ENCODE results near the gene EIF3D. TPM values are rescaled to one million over a fixed set of nuclear protein-coding genes. Genes with fewer than 3 reads are reported as not detected.

EIF3D gene
- total and polyA plus RNA-seq, 2 experiments from 2014 or later: 148 to 381 TPM

DNA sequence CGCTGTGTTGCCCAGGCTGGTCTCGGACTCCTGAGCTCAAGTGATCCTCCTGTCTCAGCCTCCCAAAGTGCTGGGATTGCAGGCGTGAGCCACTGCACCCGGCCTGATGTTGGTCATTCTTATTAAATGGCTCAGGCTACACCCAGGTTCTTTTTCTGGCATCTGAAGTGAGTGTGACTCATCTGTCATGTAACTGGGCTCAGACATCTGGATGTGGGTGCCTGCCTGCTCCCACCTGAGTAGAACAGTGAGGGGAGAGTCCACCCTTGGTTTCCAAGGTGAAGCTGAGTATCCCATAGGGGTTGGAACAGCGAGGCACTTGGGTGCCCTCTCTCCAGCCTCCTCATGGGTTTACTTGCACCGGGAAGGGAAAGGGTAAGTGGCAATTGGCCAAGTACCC, 36.7 kb upstream of the EIF3D start:
- DNase-seq (ENCODE audit: low spot score): no peak
- TF ChIP-seq, protein P1, sequence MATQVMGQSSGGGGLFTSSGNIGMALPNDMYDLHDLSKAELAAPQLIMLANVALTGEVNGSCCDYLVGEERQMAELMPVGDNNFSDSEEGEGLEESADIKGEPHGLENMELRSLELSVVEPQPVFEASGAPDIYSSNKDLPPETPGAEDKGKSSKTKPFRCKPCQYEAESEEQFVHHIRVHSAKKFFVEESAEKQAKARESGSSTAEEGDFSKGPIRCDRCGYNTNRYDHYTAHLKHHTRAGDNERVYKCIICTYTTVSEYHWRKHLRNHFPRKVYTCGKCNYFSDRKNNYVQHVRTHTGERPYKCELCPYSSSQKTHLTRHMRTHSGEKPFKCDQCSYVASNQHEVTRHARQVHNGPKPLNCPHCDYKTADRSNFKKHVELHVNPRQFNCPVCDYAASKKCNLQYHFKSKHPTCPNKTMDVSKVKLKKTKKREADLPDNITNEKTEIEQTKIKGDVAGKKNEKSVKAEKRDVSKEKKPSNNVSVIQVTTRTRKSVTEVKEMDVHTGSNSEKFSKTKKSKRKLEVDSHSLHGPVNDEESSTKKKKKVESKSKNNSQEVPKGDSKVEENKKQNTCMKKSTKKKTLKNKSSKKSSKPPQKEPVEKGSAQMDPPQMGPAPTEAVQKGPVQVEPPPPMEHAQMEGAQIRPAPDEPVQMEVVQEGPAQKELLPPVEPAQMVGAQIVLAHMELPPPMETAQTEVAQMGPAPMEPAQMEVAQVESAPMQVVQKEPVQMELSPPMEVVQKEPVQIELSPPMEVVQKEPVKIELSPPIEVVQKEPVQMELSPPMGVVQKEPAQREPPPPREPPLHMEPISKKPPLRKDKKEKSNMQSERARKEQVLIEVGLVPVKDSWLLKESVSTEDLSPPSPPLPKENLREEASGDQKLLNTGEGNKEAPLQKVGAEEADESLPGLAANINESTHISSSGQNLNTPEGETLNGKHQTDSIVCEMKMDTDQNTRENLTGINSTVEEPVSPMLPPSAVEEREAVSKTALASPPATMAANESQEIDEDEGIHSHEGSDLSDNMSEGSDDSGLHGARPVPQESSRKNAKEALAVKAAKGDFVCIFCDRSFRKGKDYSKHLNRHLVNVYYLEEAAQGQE (IDR thresholded peaks at IDR 0.05; ENCODE audit: unreplicated experiment): no peak
- TF ChIP-seq, protein P2, sequence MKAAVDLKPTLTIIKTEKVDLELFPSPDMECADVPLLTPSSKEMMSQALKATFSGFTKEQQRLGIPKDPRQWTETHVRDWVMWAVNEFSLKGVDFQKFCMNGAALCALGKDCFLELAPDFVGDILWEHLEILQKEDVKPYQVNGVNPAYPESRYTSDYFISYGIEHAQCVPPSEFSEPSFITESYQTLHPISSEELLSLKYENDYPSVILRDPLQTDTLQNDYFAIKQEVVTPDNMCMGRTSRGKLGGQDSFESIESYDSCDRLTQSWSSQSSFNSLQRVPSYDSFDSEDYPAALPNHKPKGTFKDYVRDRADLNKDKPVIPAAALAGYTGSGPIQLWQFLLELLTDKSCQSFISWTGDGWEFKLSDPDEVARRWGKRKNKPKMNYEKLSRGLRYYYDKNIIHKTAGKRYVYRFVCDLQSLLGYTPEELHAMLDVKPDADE (IDR thresholded peaks at IDR 0.05): no peak
- TF ChIP-seq ZNF331 (CRISPR knock-in tag; IDR thresholded peaks at IDR 0.05; ENCODE audit: low read depth) (no peak), STAT1 (IDR thresholded peaks at IDR 0.05; ENCODE audit: unreplicated experiment) (no peak), ZNF114 (CRISPR knock-in tag; IDR thresholded peaks at IDR 0.05) (no peak), EZH2phosphoT487 (IDR thresholded peaks at IDR 0.05; ENCODE audit: unreplicated experiment) (no peak), POLR2AphosphoS5 (IDR thresholded peaks at IDR 0.05; ENCODE audit: low read depth) (no peak), EZH2 (IDR thresholded peaks at IDR 0.05; ENCODE audit: low read depth, unreplicated experiment) (no peak), CREB1 (CRISPR knock-in tag; IDR thresholded peaks at IDR 0.05; ENCODE audit: low read depth) (no peak)
- TF ChIP-seq, protein P3, sequence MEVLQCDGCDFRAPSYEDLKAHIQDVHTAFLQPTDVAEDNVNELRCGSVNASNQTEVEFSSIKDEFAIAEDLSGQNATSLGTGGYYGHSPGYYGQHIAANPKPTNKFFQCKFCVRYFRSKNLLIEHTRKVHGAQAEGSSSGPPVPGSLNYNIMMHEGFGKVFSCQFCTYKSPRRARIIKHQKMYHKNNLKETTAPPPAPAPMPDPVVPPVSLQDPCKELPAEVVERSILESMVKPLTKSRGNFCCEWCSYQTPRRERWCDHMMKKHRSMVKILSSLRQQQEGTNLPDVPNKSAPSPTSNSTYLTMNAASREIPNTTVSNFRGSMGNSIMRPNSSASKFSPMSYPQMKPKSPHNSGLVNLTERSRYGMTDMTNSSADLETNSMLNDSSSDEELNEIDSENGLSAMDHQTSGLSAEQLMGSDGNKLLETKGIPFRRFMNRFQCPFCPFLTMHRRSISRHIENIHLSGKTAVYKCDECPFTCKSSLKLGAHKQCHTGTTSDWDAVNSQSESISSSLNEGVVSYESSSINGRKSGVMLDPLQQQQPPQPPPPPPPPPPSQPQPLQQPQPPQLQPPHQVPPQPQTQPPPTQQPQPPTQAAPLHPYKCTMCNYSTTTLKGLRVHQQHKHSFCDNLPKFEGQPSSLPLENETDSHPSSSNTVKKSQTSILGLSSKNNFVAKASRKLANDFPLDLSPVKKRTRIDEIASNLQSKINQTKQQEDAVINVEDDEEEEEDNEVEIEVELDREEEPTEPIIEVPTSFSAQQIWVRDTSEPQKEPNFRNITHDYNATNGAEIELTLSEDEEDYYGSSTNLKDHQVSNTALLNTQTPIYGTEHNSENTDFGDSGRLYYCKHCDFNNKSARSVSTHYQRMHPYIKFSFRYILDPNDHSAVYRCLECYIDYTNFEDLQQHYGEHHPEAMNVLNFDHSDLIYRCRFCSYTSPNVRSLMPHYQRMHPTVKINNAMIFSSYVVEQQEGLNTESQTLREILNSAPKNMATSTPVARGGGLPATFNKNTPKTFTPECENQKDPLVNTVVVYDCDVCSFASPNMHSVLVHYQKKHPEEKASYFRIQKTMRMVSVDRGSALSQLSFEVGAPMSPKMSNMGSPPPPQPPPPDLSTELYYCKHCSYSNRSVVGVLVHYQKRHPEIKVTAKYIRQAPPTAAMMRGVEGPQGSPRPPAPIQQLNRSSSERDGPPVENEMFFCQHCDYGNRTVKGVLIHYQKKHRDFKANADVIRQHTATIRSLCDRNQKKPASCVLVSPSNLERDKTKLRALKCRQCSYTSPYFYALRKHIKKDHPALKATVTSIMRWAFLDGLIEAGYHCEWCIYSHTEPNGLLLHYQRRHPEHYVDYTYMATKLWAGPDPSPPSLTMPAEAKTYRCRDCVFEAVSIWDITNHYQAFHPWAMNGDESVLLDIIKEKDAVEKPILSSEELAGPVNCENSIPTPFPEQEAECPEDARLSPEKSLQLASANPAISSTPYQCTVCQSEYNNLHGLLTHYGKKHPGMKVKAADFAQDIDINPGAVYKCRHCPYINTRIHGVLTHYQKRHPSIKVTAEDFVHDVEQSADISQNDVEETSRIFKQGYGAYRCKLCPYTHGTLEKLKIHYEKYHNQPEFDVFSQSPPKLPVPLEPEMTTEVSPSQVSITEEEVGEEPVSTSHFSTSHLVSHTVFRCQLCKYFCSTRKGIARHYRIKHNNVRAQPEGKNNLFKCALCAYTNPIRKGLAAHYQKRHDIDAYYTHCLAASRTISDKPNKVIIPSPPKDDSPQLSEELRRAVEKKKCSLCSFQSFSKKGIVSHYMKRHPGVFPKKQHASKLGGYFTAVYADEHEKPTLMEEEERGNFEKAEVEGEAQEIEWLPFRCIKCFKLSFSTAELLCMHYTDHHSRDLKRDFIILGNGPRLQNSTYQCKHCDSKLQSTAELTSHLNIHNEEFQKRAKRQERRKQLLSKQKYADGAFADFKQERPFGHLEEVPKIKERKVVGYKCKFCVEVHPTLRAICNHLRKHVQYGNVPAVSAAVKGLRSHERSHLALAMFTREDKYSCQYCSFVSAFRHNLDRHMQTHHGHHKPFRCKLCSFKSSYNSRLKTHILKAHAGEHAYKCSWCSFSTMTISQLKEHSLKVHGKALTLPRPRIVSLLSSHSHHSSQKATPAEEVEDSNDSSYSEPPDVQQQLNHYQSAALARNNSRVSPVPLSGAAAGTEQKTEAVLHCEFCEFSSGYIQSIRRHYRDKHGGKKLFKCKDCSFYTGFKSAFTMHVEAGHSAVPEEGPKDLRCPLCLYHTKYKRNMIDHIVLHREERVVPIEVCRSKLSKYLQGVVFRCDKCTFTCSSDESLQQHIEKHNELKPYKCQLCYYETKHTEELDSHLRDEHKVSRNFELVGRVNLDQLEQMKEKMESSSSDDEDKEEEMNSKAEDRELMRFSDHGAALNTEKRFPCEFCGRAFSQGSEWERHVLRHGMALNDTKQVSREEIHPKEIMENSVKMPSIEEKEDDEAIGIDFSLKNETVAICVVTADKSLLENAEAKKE (CRISPR knock-in tag; IDR thresholded peaks at IDR 0.05): no peak
- TF ChIP-seq, protein P4, sequence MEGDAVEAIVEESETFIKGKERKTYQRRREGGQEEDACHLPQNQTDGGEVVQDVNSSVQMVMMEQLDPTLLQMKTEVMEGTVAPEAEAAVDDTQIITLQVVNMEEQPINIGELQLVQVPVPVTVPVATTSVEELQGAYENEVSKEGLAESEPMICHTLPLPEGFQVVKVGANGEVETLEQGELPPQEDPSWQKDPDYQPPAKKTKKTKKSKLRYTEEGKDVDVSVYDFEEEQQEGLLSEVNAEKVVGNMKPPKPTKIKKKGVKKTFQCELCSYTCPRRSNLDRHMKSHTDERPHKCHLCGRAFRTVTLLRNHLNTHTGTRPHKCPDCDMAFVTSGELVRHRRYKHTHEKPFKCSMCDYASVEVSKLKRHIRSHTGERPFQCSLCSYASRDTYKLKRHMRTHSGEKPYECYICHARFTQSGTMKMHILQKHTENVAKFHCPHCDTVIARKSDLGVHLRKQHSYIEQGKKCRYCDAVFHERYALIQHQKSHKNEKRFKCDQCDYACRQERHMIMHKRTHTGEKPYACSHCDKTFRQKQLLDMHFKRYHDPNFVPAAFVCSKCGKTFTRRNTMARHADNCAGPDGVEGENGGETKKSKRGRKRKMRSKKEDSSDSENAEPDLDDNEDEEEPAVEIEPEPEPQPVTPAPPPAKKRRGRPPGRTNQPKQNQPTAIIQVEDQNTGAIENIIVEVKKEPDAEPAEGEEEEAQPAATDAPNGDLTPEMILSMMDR (conservative IDR thresholded peaks at IDR 0.05; ENCODE audit: low read depth in 2 of 2): no peak
- no peak overlapping the region for H3K4me3 Mint-ChIP-seq
- H3K4me1 Mint-ChIP-seq: peaks cover 34% of the 10 kb centered on the region
- H3K4me3 ChIP-seq: no peak overlapping the region
- peaks cover 16% of the 10 kb centered on the region for H3K27me3 Mint-ChIP-seq (ENCODE audit: insufficient read depth, low read depth, poor library complexity)
- H3K79me2 ChIP-seq (replicated peaks; ENCODE audit: insufficient read depth): no peaks in the 10 kb centered on the region
- no peak for ATAC-seq
- no peaks in the 10 kb centered on the region; the same call in 1 of the 2 replicates for H3F3A ChIP-seq (replicated peaks; ENCODE audit: low read depth)
- no peak overlapping the region for H2AFZ ChIP-seq
- H3K27ac Mint-ChIP-seq: no peak overlapping the region
- H3K36me3 Mint-ChIP-seq (ENCODE audit: low read depth): no peaks in the 10 kb centered on the region
- no peaks in the 10 kb centered on the region for H3K36me3 ChIP-seq (ENCODE audit: insufficient read depth)
- H3K27me3 ChIP-seq (ENCODE audit: insufficient read depth): no peaks in the 10 kb centered on the region
- peaks cover 31% of the 10 kb centered on the region for H3K4me1 ChIP-seq (ENCODE audit: insufficient read depth)
- H4K20me1 ChIP-seq (replicated peaks; ENCODE audit: insufficient read depth): no peaks in the 10 kb centered on the region
- no peak overlapping the region for H3K27ac ChIP-seq (ENCODE audit: low read depth)
- H3K9me3 Mint-ChIP-seq: no peaks in the 10 kb centered on the region
- H3K4me2 ChIP-seq: no peak overlapping the region
- H3K9me2 ChIP-seq (ENCODE audit: insufficient read depth): no peaks in the 10 kb centered on the region

Data from GM23338 (cell line).